ENCODE results near the gene PRIM2.
"Not testable (repeated sequence)": the region's sequence is repeated elsewhere in the genome, so short reads cannot be mapped to it uniquely, and the experiment has no call there.

Gene PRIM2

GRCh38 chr6:57434944-57435343 lies 117.5 kb downstream of the PRIM2 start:
- DNase-seq (ENCODE audit: low read depth, low spot score), result no peak
- H3K4me3 ChIP-seq (ENCODE audit: low read length), result no peak overlapping the region

- no peak for DNase-seq (ENCODE audit: low read depth, low spot score)
- no peak overlapping the region for H3K4me3 ChIP-seq (ENCODE audit: low read length)
These were observed 118.2 kb downstream of the PRIM2 start for GRCh38 chr6:57435475-57436160.

GRCh38 chr6:57440735-57441134 lies 123.3 kb downstream of the PRIM2 start:
- not testable (repeated sequence) for DNase-seq (ENCODE audit: low read depth, low spot score)

GRCh38 chr6:57442133-57442532 lies 124.7 kb downstream of the PRIM2 start:
- DNase-seq (ENCODE audit: low read depth, low spot score), result not testable (repeated sequence)

More at GRCh38 chr6:57440735-57441134, 123.3 kb downstream of the PRIM2 start:
- not testable (repeated sequence) for H3K4me3 ChIP-seq (ENCODE audit: low read length)

GRCh38 chr6:57443181-57443580 lies 125.8 kb downstream of the PRIM2 start:
- not testable (repeated sequence) for H3K4me3 ChIP-seq (ENCODE audit: low read length)

More at GRCh38 chr6:57442133-57442532, 124.7 kb downstream of the PRIM2 start:
- H3K4me3 ChIP-seq (ENCODE audit: low read length), result not testable (repeated sequence)

GRCh38 chr6:57444787-57445186 lies 127.4 kb downstream of the PRIM2 start:
- not testable (repeated sequence) for H3K4me3 ChIP-seq (ENCODE audit: low read length); DNase-seq (ENCODE audit: low read depth, low spot score)

More at GRCh38 chr6:57443181-57443580, 125.8 kb downstream of the PRIM2 start:
- not testable (repeated sequence) for DNase-seq (ENCODE audit: low read depth, low spot score)

- DNase-seq (ENCODE audit: low read depth, low spot score); H3K4me3 ChIP-seq (ENCODE audit: low read length): not testable (repeated sequence)
These were observed 127.9 kb downstream of the PRIM2 start for GRCh38 chr6:57445379-57445778.

GRCh38 chr6:57445790-57446468 lies 128.5 kb downstream of the PRIM2 start:
- H3K4me3 ChIP-seq (ENCODE audit: low read length); DNase-seq (ENCODE audit: low read depth, low spot score): not testable (repeated sequence)

GRCh38 chr6:57449496-57450066 lies 132.2 kb downstream of the PRIM2 start:
- DNase-seq (ENCODE audit: low read depth, low spot score), result not testable (repeated sequence)

GRCh38 chr6:57459781-57460180 lies 142.4 kb downstream of the PRIM2 start:
- DNase-seq (ENCODE audit: low read depth, low spot score); H3K4me3 ChIP-seq (ENCODE audit: low read length): not testable (repeated sequence)

More at GRCh38 chr6:57449496-57450066, 132.2 kb downstream of the PRIM2 start:
- not testable (repeated sequence) for H3K4me3 ChIP-seq (ENCODE audit: low read length)

GRCh38 chr6:57461022-57461421 lies 143.6 kb downstream of the PRIM2 start:
- DNase-seq (ENCODE audit: low read depth, low spot score); H3K4me3 ChIP-seq (ENCODE audit: low read length): not testable (repeated sequence)

GRCh38 chr6:57463809-57464208 lies 146.4 kb downstream of the PRIM2 start:
- H3K4me3 ChIP-seq (ENCODE audit: low read length); DNase-seq (ENCODE audit: low read depth, low spot score): not testable (repeated sequence)

- DNase-seq (ENCODE audit: low read depth, low spot score); H3K4me3 ChIP-seq (ENCODE audit: low read length): not testable (repeated sequence)
These were observed 148.5 kb downstream of the PRIM2 start for GRCh38 chr6:57465968-57466367.

GRCh38 chr6:57469072-57469471 lies 151.6 kb downstream of the PRIM2 start:
- DNase-seq (ENCODE audit: low read depth, low spot score), result no peak
- no peak overlapping the region for H3K4me3 ChIP-seq (ENCODE audit: low read length)

- H3K4me3 ChIP-seq (ENCODE audit: low read length); DNase-seq (ENCODE audit: low read depth, low spot score): not testable (repeated sequence)
These were observed 152.7 kb downstream of the PRIM2 start for GRCh38 chr6:57470148-57470547.

- not testable (repeated sequence) for DNase-seq (ENCODE audit: low read depth, low spot score); H3K4me3 ChIP-seq (ENCODE audit: low read length)
These were observed 154.0 kb downstream of the PRIM2 start for GRCh38 chr6:57471314-57471864.

GRCh38 chr6:57472861-57473362 lies 155.5 kb downstream of the PRIM2 start:
- not testable (repeated sequence) for H3K4me3 ChIP-seq (ENCODE audit: low read length); DNase-seq (ENCODE audit: low read depth, low spot score)

GRCh38 chr6:57474862-57475475 lies 157.5 kb downstream of the PRIM2 start:
- not testable (repeated sequence) for DNase-seq (ENCODE audit: low read depth, low spot score)

GRCh38 chr6:57475656-57476055 lies 158.2 kb downstream of the PRIM2 start:
- H3K4me3 ChIP-seq (ENCODE audit: low read length); DNase-seq (ENCODE audit: low read depth, low spot score): not testable (repeated sequence)

More at GRCh38 chr6:57474862-57475475, 157.5 kb downstream of the PRIM2 start:
- not testable (repeated sequence) for H3K4me3 ChIP-seq (ENCODE audit: low read length)

Measured in Jurkat, Clone E6-1 (cell line).